GM21786 (cell line): ENCODE results near the gene SHISA9.

Source experiments
- ATAC-seq: cut with Tn5 transposase; IDR thresholded peaks from one replicate; pipeline ENCODE4 v1.9.1; 2021; ENCODE audit not compliant: unreplicated experiment

The SHISA9 gene

GRCh38 chr16:13157082-13157481, 255.7 kb downstream of the SHISA9 start:
- ATAC-seq = no peak

DNA sequence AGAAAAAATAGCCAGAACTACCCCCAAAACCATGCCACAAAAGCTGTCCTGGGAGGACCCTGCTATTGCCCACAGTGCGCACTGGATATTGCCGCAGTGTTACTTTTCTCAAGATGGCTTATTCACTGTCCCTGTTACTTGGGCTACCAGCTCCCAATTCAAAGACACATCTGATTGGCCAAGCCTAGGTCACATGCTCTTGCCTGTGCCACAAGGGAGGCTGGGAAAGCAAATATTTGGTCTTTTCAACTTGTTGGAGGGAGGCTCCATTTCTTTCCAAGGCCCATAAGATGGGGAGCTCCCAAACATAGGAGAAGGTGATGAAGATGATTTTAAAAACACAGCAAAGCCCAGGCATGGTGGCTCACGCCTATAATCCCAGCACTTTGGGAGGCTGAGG, 257.0 kb downstream of the SHISA9 start:
- no peak for ATAC-seq

- ATAC-seq = no peak
Observed at GRCh38 chr16:13165024-13165423, 263.6 kb downstream of the SHISA9 start.

DNA sequence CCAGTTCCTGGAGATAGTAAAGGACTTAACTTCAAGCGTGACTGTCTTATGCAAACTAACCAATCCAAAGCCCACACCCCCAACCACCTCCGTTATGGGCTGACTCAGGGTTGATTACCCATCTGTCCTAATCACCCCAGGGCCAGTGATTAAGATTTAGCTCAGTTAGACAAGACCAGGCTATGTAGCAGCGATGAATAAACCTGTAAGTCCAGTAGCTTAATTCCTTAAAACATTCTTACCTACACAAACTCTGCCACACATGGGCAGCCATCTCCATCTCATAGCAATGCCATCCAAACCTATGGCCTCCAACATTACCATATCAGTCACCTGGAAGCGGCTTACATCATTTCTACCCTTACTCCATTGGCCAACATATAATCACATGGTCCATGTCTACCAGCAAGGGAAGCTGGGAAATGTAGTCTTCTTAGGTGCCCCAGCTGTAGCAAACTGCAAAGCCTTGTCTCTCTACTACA, 266.7 kb downstream of the SHISA9 start:
- ATAC-seq = no peak

- ATAC-seq = no peak
Observed at GRCh38 chr16:13171313-13171712, 269.9 kb downstream of the SHISA9 start.

DNA sequence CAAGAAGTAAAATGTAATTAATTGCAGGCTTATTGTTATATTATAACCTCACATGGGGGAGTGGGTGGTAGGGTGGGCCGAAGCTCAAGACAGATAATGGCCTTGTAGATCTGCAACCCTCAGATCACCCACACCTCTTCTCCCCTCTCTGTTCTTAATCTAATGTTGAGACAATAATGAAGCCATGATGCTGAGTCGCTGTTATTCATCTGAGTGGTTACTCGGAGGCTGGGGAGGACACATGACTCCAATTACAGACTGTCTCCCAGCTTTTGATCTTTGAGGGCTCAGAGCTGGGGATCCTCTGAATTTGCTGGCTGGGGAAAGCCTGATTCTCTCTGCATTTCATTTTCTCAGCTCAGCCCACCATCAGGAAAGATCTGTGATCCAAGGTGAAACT, 275.3 kb downstream of the SHISA9 start:
- no peak for ATAC-seq

DNA sequence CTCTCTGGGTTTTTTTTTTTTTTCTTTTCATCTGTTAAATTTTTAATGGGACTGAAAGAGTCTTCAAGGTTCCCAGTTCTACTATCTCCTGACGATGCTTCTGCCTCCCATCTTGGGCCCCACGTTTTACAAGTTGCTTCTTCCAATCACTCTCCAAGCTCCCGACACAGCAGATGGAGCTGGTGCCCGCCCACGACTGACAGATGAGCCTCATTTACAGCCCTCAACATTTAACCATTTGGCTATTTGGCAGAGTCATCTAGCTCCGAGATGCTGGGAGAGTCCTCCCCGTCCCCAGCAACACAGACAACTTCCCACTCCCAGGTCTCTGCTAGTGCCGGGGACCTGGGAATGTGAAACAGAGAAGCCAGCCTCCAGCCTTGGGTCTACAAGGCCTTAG, 276.9 kb downstream of the SHISA9 start:
- ATAC-seq = no peak

DNA sequence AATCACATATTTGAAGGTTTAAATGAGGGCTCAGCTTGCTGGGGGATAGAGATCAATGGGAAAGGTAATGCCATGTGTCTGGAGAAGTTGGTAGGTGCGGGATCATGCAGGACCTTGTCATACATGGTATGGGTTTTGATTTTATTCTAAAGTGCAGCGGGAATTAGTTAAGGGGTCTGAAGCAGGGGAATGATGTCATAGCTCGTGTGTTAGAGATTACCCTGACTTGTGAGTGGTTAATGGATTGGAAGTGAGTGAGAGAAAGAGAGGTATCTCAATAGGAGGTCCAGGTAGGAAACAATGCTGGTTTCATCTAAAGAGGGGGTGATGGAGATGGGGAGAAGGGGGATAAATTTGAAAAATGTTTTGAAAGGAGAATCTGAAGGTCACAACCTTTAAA, 280.0 kb downstream of the SHISA9 start:
- ATAC-seq = no peak

DNA sequence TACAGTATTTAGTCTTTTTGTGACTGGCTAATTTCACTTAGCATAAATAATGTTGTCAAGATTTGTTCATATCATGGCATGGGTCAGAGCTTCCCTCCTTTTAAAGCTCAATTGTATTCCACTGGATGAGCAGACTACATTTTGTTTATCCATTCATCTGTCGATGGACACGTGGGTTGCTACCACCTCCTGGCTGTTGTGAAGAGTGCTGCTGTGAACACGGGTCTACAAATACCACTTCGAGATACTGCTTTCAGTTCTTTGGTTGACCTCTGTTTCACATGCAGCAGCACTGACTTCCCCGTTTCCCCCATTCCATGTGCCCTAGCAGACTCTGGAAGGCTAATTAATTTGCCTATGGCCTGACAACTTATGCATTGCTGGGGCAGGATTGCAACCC, 285.4 kb downstream of the SHISA9 start:
- ATAC-seq = no peak

DNA sequence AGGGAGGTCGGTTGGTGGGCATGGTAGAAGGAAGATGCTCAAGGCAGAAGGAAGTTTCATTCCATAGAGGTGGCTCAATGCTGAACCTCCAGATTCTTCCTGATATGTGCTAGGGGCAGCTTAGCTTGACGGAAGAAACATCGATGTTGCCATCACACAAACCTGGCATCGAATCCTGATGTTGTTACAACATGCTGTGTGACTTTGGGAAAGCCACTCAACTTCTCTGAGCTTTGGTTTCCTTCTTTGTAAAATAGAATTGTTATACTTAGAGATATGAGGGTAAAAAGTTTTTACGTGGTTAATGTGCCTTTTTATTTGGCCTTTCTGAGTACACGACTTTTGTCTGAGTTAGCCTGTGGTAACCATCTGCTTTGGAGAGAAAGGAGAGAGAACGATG, 287.9 kb downstream of the SHISA9 start:
- ATAC-seq = no peak

DNA sequence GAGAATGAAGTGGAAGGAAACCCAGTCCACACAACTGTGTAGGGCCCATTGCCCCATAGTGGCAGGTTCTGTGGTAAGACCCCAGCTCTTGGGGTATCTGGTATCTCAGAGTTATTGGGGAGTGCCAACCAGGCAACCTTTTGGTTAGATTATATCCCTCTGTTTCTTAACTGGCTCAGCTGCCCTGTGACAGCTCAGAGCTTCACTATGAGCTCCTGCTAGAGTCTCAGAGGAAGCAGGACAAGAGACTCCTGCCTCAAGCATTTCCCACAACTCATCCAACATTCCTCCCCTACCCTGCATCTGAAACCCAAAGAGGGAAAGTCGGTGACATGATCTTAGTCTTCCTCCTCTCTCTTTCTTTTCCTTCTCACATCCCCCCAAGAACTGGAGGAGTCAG, 292.3 kb downstream of the SHISA9 start:
- no peak for ATAC-seq

GRCh38 chr16:13194766-13195165, 293.4 kb downstream of the SHISA9 start:
- ATAC-seq = no peak

GRCh38 chr16:13203725-13204124, 302.3 kb downstream of the SHISA9 start:
- ATAC-seq = no peak

DNA sequence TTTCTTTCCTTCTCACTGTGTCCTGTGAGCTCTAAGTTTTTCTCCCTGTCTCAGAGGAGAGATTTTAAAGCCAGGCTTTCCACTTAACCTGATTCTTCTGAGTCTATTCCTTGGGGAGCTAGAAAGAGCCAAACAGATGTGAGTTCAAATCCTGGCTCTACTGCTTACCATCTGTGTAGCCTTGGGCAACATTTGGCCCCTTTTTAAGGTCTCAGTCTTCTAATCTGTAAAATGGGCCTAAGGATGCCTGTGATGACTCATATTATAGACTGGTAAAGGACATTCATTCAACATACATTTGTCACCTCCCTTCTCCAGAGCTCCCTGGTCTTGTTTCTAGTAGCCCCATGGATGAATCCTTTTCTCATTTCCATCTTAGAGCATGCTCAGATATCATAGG, 304.0 kb downstream of the SHISA9 start:
- ATAC-seq = no peak

DNA sequence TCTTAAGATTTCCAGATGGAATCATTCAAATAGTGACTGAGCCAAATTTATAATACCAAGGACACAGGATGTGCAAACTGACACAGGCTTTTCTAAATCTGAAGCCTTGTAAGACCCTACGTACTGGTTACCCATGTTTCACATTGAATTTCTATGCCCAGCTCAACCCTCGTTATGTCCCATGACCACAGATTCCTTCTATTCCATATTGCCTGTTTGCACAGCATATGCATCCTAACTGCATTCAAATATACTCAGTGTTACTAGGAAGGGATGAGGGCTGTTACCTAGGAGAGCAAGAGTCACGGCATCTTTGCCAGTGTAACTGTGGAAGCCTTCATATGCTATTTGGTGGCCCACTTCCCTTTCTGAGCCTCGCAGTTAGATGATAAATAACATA, 305.2 kb downstream of the SHISA9 start:
- ATAC-seq = no peak

GRCh38 chr16:13207151-13207550, 305.8 kb downstream of the SHISA9 start:
- ATAC-seq = no peak

DNA sequence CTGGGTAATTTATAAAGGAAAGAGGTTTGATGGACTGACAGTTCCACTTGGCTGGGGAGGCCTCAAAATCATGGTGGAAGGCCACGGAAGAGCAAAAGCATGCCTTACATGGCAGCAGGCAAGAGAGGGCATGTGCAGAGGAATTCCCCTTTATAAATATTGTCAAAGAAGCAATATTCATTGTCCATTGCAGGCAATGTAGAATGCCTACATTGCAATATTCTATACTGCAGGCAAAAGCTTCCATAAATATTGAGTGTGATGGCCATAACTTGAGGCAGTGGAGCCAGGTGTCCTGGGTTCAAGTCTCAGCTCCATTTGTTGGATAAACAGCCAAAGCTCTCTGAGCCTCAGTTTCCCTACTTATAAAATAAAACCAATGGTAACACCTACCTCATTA, 322.3 kb downstream of the SHISA9 start:
- ATAC-seq = no peak

GRCh38 chr16:13229039-13229438, 327.6 kb downstream of the SHISA9 start:
- no peak for ATAC-seq

GRCh38 chr16:13231365-13231764, 330.0 kb downstream of the SHISA9 start:
- no peak for ATAC-seq

- ATAC-seq = no peak
Observed at GRCh38 chr16:13234999-13235398, 333.6 kb downstream of the SHISA9 start.

GRCh38 chr16:13236308-13236707, 334.9 kb downstream of the SHISA9 start:
- ATAC-seq = no peak

DNA sequence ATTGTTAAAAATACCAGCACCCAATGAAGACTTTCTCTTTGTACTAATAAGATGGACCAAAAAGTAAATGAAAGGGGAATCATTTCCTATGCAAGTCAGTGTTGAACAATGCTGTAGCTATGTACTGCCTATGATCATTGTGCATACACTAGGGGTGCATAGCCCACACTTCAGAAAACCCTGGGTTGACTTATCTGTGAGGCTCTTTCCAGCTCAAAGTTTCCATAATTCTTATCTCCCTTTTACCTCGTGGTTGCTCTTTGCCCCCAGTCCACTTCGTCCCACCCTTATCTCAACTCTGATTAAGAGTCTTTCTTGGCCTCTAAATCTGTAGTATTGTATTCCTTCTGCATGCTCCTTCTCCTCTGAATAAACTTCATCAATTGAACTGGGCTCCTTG, 336.8 kb downstream of the SHISA9 start:
- ATAC-seq = no peak

DNA sequence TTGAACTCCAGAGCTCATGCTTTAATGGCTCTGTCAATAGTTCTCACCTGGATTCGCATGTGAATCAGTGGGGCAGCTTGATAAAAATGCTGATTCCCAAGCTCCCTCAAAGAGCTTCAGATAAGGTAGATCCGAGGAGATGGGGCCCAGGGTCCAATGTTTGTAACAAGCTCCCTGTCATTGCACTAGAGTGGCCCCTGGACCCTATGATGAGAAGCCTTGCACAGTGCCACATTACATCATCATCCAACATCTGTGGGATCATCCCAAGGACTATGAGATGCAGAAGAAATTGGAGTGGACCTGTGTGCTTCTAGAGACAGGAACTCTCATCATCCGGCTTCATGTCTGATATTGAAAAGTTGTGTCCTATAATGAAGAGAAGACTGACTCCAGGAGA, 340.8 kb downstream of the SHISA9 start:
- no peak for ATAC-seq

DNA sequence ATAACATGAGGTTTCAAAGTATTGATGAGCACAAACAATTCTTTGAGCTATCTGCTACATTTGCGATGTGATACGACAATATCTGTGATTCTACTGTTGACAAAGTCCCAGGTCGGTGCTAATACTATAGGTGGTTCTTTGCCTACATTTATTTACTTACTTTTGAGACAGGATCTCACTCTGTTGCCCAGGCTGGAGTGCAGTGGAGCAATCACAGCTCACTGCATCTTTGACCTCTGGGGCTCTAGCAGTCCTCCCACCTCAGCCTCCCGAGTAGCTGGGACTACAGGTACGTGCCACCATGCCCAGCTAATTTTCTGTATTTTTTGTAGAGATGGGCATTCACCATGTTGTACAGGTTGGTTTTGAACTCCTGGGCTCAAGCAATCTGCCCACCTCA, 343.4 kb downstream of the SHISA9 start:
- no peak for ATAC-seq
